KMS-11 (cell line): ENCODE measurements around the gene RPL19.

Experiments used
- H2AFZ ChIP-seq: fragments of 200-600 bp; sonication (generic); 2 replicates; pipeline ENCODE4 v1.6.1; 2016; ENCODE audit warnings: antibody characterized with exemption, mixed run types, low read depth
- H3K27ac ChIP-seq: fragments of 200-600 bp; sonication (generic); 2 replicates; pipeline ENCODE4 v1.6.1; 2016; ENCODE audit warnings: mild to moderate bottlenecking, mixed run types
- H3K27me3 ChIP-seq: fragments of 200-600 bp; sonication (generic); 2 replicates; pipeline ENCODE4 v1.6.1; 2017; ENCODE audit warnings: mild to moderate bottlenecking, low read depth, mixed run types, moderate library complexity; ENCODE audit not compliant: insufficient read depth
- H3K36me3 ChIP-seq: fragments of 200-600 bp; sonication (generic); 2 replicates; pipeline ENCODE4 v1.6.1; 2017; ENCODE audit warnings: mild to moderate bottlenecking, mixed run types; ENCODE audit not compliant: insufficient read depth
- H3K4me1 ChIP-seq: fragments of 200-600 bp; sonication (generic); 2 replicates; pipeline ENCODE4 v1.6.1; 2016; ENCODE audit warnings: mild to moderate bottlenecking, low read depth, mixed run types; ENCODE audit not compliant: poor library complexity, severe bottlenecking
- H3K4me2 ChIP-seq: fragments of 200-600 bp; sonication (generic); 2 replicates; pipeline ENCODE4 v1.7.0; 2016; ENCODE audit warnings: mild to moderate bottlenecking, mixed run types
- H3K4me3 ChIP-seq: fragments of 200-600 bp; sonication (generic); IDR thresholded peaks from 2 replicates; pipeline ENCODE4 v1.6.1; 2017; ENCODE audit warnings: low read depth, low read length, mixed read lengths; ENCODE audit not compliant: insufficient read depth
- H3K79me2 ChIP-seq: fragments of 200-600 bp; sonication (generic); 2 replicates; pipeline ENCODE4 v1.6.1; 2016; ENCODE audit warnings: low read depth, mixed run types; ENCODE audit not compliant: insufficient read depth
- H3K9ac ChIP-seq: fragments of 200-600 bp; sonication (generic); 2 replicates; pipeline ENCODE4 v1.6.1; 2016; ENCODE audit warnings: mild to moderate bottlenecking, mixed run types
- H4K20me1 ChIP-seq: fragments of 200-600 bp; sonication (generic); 2 replicates; pipeline ENCODE4 v1.6.1; 2016; ENCODE audit warnings: mild to moderate bottlenecking, mixed run types; ENCODE audit not compliant: insufficient read depth
- TF ChIP-seq, protein P1 (sequence below): fragments of 200-600 bp; sonication (generic); conservative IDR thresholded peaks from 2 replicates; pipeline ENCODE4 v1.6.1; 2017; ENCODE audit warnings: low read depth, mild to moderate bottlenecking, antibody characterized with exemption, low read length, moderate library complexity, mixed read lengths

Gene RPL19

DNA sequence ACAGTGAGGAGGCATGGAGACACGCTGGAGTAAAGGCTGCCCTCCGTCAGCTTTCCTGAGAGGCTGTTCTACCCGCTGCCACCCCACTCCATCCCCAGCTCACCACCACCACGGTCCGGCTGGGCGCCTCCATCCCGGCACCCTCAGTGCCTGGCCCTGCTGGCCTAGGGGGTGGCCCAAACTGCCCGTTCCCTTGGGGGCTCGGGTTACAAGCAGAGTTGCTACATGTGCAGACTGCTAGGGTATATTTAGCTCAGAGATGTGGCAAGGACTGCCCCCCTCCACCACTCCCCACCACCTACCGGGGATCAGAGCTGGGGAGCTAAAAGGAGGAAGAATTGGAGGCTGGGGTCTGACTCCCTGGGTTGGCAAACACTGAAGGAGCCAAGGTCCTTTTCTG, 6.7 kb upstream of the RPL19 start:
- no peak overlapping the region for H3K27ac ChIP-seq
- H3K36me3 ChIP-seq: no peaks in the 10 kb centered on the region
- no peak overlapping the region for H3K9ac ChIP-seq
- TF ChIP-seq, protein P1, sequence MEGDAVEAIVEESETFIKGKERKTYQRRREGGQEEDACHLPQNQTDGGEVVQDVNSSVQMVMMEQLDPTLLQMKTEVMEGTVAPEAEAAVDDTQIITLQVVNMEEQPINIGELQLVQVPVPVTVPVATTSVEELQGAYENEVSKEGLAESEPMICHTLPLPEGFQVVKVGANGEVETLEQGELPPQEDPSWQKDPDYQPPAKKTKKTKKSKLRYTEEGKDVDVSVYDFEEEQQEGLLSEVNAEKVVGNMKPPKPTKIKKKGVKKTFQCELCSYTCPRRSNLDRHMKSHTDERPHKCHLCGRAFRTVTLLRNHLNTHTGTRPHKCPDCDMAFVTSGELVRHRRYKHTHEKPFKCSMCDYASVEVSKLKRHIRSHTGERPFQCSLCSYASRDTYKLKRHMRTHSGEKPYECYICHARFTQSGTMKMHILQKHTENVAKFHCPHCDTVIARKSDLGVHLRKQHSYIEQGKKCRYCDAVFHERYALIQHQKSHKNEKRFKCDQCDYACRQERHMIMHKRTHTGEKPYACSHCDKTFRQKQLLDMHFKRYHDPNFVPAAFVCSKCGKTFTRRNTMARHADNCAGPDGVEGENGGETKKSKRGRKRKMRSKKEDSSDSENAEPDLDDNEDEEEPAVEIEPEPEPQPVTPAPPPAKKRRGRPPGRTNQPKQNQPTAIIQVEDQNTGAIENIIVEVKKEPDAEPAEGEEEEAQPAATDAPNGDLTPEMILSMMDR: no peak
- H3K79me2 ChIP-seq: peaks cover 4% of the 10 kb centered on the region; the same call in 1 of the 2 replicates
- no peak overlapping the region for H2AFZ ChIP-seq
- no peak overlapping the region for H3K4me2 ChIP-seq
- H3K4me1 ChIP-seq: peaks cover 25% of the 10 kb centered on the region
- H3K4me3 ChIP-seq: no peak overlapping the region
- no peaks in the 10 kb centered on the region for H3K27me3 ChIP-seq
- no peaks in the 10 kb centered on the region for H4K20me1 ChIP-seq

DNA sequence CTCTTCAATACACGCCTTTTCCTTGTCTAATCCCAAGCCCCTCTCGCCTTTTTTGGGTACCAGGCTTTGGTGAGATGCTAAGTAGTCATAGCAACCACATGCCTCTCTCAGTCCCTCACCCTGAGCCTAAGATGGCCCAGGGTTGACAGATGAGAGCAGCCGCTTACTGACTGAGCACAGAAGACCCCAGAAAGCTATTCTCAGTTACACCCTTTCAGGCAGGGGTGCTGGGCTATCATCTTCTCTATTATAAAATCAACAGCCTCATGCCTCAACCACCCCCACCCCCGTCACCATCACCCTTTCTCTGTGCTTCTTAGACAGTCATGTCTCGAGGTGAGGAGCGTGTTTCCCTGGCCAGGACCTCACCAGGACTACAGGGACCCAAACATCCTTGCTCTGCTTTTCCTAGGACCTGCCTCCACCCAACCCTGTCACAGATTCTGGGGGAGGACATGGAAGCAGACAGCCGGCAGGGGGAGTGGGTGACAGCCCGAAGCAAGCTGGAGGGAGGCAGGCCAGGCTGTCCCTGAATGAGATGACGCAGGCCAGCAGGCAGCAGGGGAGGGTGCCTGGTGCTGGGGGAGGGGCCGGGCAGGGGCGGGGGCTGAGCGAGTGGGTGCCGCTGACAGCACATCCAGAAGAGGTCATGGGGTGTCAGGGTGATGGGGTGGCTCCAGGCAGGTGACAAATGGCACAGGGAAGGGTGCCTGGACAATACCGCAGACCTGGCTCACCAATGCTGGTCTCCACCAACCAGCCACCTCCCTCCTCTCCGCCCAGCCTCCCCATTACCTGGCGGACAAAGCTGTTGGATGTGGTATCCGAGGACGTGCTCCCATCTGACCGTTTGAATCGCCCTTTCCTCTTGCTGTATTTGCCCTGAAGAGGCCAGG, 5.7 kb upstream of the RPL19 start:
- Histone ChIP-seq H4K20me1 (no peaks in the 10 kb centered on the region), H3K4me1 (peaks cover 29% of the 10 kb centered on the region), H3K4me2 (no peak overlapping the region), H3K9ac (no peak overlapping the region), H3K27ac (no peak overlapping the region), H3K27me3 (no peaks in the 10 kb centered on the region), H3K36me3 (no peaks in the 10 kb centered on the region), H2AFZ (no peak overlapping the region), H3K4me3 (no peak overlapping the region), H3K79me2 (peaks cover 4% of the 10 kb centered on the region; the same call in 1 of the 2 replicates)
- TF ChIP-seq, protein P1: no peak

DNA sequence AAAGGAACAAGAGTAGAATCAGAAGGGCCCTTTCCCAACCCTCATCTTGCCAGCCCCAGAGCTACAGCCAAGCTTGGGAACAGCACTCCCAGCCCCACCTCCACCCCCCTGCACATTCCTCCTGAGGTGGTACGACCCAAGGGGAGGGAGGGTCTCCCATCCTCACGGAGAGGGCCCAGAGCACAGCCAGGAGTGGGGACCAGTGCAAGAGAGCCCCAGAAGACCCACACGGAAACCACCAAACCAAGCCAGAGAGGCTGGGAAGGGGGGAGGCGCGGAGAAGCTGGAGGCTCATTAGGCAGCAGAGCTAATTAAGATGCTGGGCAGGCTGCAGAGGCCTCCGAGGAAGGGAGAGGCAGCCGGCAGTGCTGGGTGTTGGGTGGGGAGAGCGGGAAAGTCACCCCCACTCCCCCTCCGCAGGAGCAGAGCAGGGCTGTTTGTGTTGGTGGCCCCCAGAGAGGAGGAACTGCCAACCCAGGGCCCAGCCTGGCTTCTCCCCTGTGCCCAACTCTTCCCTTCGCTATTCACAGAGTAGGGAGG, 5.0 kb upstream of the RPL19 start:
- H2AFZ ChIP-seq: no peak overlapping the region
- H3K79me2 ChIP-seq: peaks cover 4% of the 10 kb centered on the region; the same call in 1 of the 2 replicates
- no peaks in the 10 kb centered on the region for H3K27me3 ChIP-seq
- H3K9ac ChIP-seq: no peak overlapping the region
- peaks cover 32% of the 10 kb centered on the region for H3K4me1 ChIP-seq
- H3K27ac ChIP-seq: no peak overlapping the region
- peak overlapping the region; percentile 97; the same call in 1 of the 2 replicates for H3K4me2 ChIP-seq
- H3K4me3 ChIP-seq: no peak overlapping the region
- no peaks in the 10 kb centered on the region for H4K20me1 ChIP-seq
- TF ChIP-seq, protein P1: no peak
- H3K36me3 ChIP-seq: no peaks in the 10 kb centered on the region

DNA sequence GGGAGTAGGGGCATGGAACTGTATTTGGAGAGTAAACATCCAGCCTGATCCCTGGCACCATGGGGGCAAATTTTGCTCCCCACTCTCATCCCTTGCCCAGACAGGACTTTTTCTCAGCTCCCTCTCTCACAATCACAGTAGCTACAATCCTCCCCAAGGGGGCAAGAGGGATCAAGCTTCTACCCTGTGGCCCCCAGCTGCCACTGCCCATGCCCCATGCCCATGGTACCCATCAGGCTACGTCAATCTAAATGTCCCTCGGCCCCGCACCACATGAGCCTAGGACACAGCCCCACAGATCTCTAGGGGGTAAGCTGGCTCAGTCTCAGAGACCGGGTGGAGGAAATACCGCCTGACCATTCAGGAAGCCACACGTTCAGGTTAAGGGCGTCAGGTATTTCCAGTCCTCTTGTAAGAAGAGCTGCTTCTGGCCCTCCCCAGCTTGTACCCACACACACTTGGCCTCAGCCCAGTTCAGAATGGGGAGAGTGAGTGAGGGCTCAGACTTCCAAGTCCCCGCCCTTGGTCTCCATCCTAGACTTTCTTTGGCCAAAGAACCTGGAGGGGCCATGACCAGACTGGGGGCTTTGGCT, 4.4 kb upstream of the RPL19 start:
- peaks cover 10% of the 10 kb centered on the region for H3K79me2 ChIP-seq
- no peaks in the 10 kb centered on the region for H3K36me3 ChIP-seq
- no peak overlapping the region for H2AFZ ChIP-seq
- H3K4me3 ChIP-seq: no peak overlapping the region
- no peaks in the 10 kb centered on the region for H4K20me1 ChIP-seq
- no peaks in the 10 kb centered on the region for H3K27me3 ChIP-seq
- H3K27ac ChIP-seq: peak overlapping the region; percentile 25; the same call in 1 of the 2 replicates
- H3K4me2 ChIP-seq: peak overlapping the region; percentile 97
- peak overlapping the region; percentile 1; the same call in 1 of the 2 replicates for H3K9ac ChIP-seq
- H3K4me1 ChIP-seq: peaks cover 32% of the 10 kb centered on the region
- TF ChIP-seq, protein P1: no peak
